Measurements from ENCODE around the gene SLAMF6.

The SLAMF6 gene

GRCh38 chr1:160491017-160491416, 32.0 kb downstream of the SLAMF6 start:
- H3K4me3 ChIP-seq (ENCODE audit: control insufficient read depth, low read depth, low read length) = no peak overlapping the region
- TF ChIP-seq CTCF (IDR thresholded peaks at IDR 0.05; ENCODE audit: control insufficient read depth, insufficient read depth, low read depth, low read length, missing control alignments) = no peak
- no peak for DNase-seq (ENCODE audit: low read depth)

GRCh38 chr1:160489513-160490261, 33.4 kb downstream of the SLAMF6 start:
- H3K4me3 ChIP-seq (ENCODE audit: control insufficient read depth, low read depth, low read length) = no peak overlapping the region
- no peak for TF ChIP-seq CTCF (IDR thresholded peaks at IDR 0.05; ENCODE audit: control insufficient read depth, insufficient read depth, low read depth, low read length, missing control alignments)
- no peak for DNase-seq (ENCODE audit: low read depth)

- DNase-seq (ENCODE audit: low read depth) = no peak
- H3K4me3 ChIP-seq (ENCODE audit: control insufficient read depth, low read depth, low read length) = no peak overlapping the region
- TF ChIP-seq CTCF (IDR thresholded peaks at IDR 0.05; ENCODE audit: control insufficient read depth, insufficient read depth, low read depth, low read length, missing control alignments) = no peak
Measured at GRCh38 chr1:160488347-160489058, 34.6 kb downstream of the SLAMF6 start.

- no peak for TF ChIP-seq CTCF (IDR thresholded peaks at IDR 0.05; ENCODE audit: control insufficient read depth, insufficient read depth, low read depth, low read length, missing control alignments)
- no peak overlapping the region for H3K4me3 ChIP-seq (ENCODE audit: control insufficient read depth, low read depth, low read length)
- DNase-seq (ENCODE audit: low read depth) = no peak
Measured at GRCh38 chr1:160486453-160486852, 36.6 kb downstream of the SLAMF6 start.

- no peak overlapping the region for H3K4me3 ChIP-seq (ENCODE audit: control insufficient read depth, low read depth, low read length)
Measured at GRCh38 chr1:160483505-160484185, 39.4 kb downstream of the SLAMF6 start.

More at GRCh38 chr1:160483505-160484185, 39.4 kb downstream of the SLAMF6 start:
- no peak for TF ChIP-seq CTCF (IDR thresholded peaks at IDR 0.05; ENCODE audit: control insufficient read depth, insufficient read depth, low read depth, low read length, missing control alignments)
- DNase-seq (ENCODE audit: low read depth) = no peak
